NCI-H82 treated with DMSO at 0.1 percent for 48 hours (cell line): ENCODE data around the gene NKX2-3.

Source experiments
- DNase-seq: peaks from one replicate; lab custom pipeline; 2025; ENCODE audit not compliant: unreplicated experiment; lab: John Stamatoyannopoulos, UW

NKX2-3 gene

GRCh38 chr10:99537989-99538917 lies 5.5 kb downstream of the NKX2-3 start:
- no peak for DNase-seq

- DNase-seq = no peak
These were observed 6.4 kb downstream of the NKX2-3 start for GRCh38 chr10:99539120-99539519.

- no peak for DNase-seq
These were observed 7.1 kb downstream of the NKX2-3 start for GRCh38 chr10:99539820-99540219.

GRCh38 chr10:99540306-99540656 lies 7.5 kb downstream of the NKX2-3 start:
- DNase-seq = no peak

- no peak for DNase-seq
These were observed 8.2 kb downstream of the NKX2-3 start for GRCh38 chr10:99540657-99541531.

- no peak for DNase-seq
These were observed 11.6 kb downstream of the NKX2-3 start for GRCh38 chr10:99544322-99544721.

- DNase-seq = no peak
These were observed 15.3 kb downstream of the NKX2-3 start for GRCh38 chr10:99548041-99548530.

- peak; percentile 73 for DNase-seq
These were observed 18.4 kb downstream of the NKX2-3 start for GRCh38 chr10:99551158-99551557.

GRCh38 chr10:99551616-99552015 lies 18.9 kb downstream of the NKX2-3 start:
- DNase-seq = no peak

GRCh38 chr10:99555371-99555770 lies 22.6 kb downstream of the NKX2-3 start:
- DNase-seq = no peak

GRCh38 chr10:99555825-99556523 lies 23.2 kb downstream of the NKX2-3 start:
- no peak for DNase-seq

- DNase-seq = no peak
These were observed 24.3 kb downstream of the NKX2-3 start for GRCh38 chr10:99557044-99557443.

- no peak for DNase-seq
These were observed 26.0 kb downstream of the NKX2-3 start for GRCh38 chr10:99558708-99559107.

GRCh38 chr10:99560277-99561126 lies 27.8 kb downstream of the NKX2-3 start:
- peak; percentile 42 for DNase-seq

- no peak for DNase-seq
These were observed 29.9 kb downstream of the NKX2-3 start for GRCh38 chr10:99562631-99563030.

GRCh38 chr10:99564361-99564760 lies 31.6 kb downstream of the NKX2-3 start:
- DNase-seq = no peak

GRCh38 chr10:99565166-99565565 lies 32.4 kb downstream of the NKX2-3 start:
- DNase-seq = no peak

GRCh38 chr10:99569253-99569939 lies 36.7 kb downstream of the NKX2-3 start:
- DNase-seq = no peak

- no peak for DNase-seq
These were observed 37.2 kb downstream of the NKX2-3 start for GRCh38 chr10:99569961-99570360.

- DNase-seq = no peak
These were observed 39.1 kb downstream of the NKX2-3 start for GRCh38 chr10:99571816-99572215.
